SH-SY5Y (cell line): ENCODE results near the gene HTR3D.

Source experiments
- GATA2 ChIP-seq: IDR thresholded peaks from 2 replicates; pipeline ENCODE4 v1.6.1; 2011; ENCODE audit warnings: mild to moderate bottlenecking, low read depth, low read length
- GATA3 ChIP-seq: IDR thresholded peaks from 2 replicates; pipeline ENCODE4 v1.6.1; 2011; ENCODE audit warnings: low read depth, mild to moderate bottlenecking, low read length, moderate library complexity

DNA sequence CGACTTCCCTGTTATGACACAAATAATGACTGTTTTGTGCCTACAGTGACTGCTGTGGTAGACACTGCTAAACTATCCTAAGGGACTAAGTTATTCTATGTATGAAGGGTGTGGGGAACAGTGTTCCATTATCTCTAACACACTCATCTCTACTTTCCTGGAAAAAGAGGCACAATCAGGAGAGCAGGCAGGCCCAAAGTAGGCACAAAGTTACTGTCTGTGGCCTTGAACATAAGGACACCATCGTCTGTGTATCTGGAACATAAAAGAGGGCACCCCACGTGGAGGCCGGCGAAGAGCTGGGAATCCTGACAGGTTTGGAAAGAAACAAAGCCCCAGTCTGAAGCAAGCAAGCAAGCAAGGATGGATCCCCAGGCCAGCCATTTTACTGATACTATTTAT, 15.4 kb upstream of the HTR3D start:
- TF ChIP-seq GATA3, result no peak
- no peak for TF ChIP-seq GATA2
